Brain microvascular endothelial cell (primary cell): ENCODE data around the gene C1QL4.
A peak's percentile ranks its signal among the peaks of the same experiment; 100 is the strongest.
"Not testable (repeated sequence)": the region's sequence is repeated elsewhere in the genome, so short reads cannot be mapped to it uniquely, and the experiment has no call there.

Source experiments
- DNase-seq: peaks from one replicate; pipeline ENCODE4 v3.0.0-alpha.2; 2020
- H3K27ac ChIP-seq: fragments of 250-450 bp; sonication (Bioruptor Pico); 2 replicates; pipeline ENCODE4 v1.5.1; 2020; ENCODE audit warnings: mild to moderate bottlenecking, moderate library complexity
- H3K27me3 ChIP-seq: fragments of 250-450 bp; sonication (Bioruptor Pico); replicated peaks from 2 replicates; pipeline ENCODE4 v1.5.1; 2020; ENCODE audit warnings: mild to moderate bottlenecking
- H3K36me3 ChIP-seq: fragments of 250-450 bp; sonication (Bioruptor Pico); replicated peaks from 2 replicates; pipeline ENCODE4 v1.5.1; 2020; ENCODE audit warnings: mild to moderate bottlenecking
- H3K4me3 ChIP-seq: 2 replicates; pipeline ENCODE4 v1.5.1; 2011; ENCODE audit warnings: low read depth, mild to moderate bottlenecking, control low read depth, low read length, moderate library complexity
- in situ Hi-C: cut with HindIII; loops from 2 replicates; pipeline ENCODE4 v1.10.0; 2017; ENCODE audit warnings: low sequenced_read_pairs, low pct_ligation_motif_present
- TF ChIP-seq, protein P1 (sequence below): IDR thresholded peaks from 2 replicates; pipeline ENCODE4 v1.5.1; 2011; ENCODE audit warnings: low read depth, mild to moderate bottlenecking, moderate library complexity, low read length, control low read depth, inconsistent platforms; ENCODE audit errors: missing control alignments

C1QL4 gene

DNA sequence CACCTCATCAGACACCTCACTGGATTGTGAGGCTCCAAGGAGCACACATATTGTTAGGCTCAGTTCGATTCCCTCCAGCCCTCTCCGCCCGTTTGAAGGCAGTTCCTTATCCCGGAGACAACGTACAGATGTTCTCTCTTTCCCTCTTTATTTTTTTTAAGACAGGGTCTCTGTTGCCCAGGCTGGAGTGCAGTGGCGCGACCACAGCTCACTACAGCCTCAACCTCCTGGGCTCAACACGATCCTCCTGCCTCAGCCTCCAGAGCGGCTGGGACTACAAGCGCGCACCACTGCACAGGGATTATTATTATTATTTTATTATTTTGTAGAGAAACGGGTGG is 14.7 kb downstream of the C1QL4 start:
- Histone ChIP-seq H3K27me3 (no peaks in the 10 kb centered on the region), H3K36me3 (no peaks in the 10 kb centered on the region), H3K27ac (peak overlapping the region; percentile 49), H3K4me3 (peak overlapping the region; percentile 78)
- in situ Hi-C loops = no loop called here
- TF ChIP-seq, protein P1, sequence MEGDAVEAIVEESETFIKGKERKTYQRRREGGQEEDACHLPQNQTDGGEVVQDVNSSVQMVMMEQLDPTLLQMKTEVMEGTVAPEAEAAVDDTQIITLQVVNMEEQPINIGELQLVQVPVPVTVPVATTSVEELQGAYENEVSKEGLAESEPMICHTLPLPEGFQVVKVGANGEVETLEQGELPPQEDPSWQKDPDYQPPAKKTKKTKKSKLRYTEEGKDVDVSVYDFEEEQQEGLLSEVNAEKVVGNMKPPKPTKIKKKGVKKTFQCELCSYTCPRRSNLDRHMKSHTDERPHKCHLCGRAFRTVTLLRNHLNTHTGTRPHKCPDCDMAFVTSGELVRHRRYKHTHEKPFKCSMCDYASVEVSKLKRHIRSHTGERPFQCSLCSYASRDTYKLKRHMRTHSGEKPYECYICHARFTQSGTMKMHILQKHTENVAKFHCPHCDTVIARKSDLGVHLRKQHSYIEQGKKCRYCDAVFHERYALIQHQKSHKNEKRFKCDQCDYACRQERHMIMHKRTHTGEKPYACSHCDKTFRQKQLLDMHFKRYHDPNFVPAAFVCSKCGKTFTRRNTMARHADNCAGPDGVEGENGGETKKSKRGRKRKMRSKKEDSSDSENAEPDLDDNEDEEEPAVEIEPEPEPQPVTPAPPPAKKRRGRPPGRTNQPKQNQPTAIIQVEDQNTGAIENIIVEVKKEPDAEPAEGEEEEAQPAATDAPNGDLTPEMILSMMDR = no peak
- DNase-seq = no peak

DNA sequence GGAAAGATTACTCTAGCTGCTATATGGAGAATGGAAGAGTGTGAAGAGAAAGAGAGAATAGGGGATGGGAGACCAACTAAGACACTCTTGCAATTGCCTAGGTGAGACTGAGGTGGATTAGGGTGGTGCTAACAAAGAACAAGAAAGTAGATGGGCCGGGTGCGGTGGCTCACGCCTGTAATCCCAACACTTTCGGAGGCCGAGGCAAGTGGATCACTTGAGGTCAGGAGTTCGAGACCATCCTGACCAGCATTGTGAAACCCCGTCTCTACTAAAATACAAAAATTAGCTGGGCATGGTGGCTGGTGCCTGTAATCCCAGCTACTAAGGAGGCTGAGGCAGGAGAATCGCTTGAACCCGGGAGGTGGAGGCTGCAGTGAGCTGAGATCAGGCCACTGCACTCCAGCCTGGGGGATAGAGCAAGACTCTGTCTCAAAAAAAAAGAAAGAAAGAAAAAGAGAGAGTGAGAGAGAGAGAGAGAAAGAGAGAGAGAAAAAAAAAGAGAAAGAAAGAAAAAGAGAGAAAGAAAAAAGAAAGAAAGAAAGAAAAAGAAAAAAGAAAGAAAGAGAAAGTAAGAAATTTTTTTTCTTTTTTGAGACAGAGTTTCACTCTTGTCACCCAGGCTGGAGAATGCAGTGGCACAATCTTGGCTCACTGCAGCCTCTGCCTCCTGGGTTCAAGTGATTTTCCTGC is 16.4 kb downstream of the C1QL4 start:
- H3K27ac ChIP-seq, H3K4me3 ChIP-seq, DNase-seq, H3K27me3 ChIP-seq, in situ Hi-C loops, H3K36me3 ChIP-seq: not testable (repeated sequence)

DNA sequence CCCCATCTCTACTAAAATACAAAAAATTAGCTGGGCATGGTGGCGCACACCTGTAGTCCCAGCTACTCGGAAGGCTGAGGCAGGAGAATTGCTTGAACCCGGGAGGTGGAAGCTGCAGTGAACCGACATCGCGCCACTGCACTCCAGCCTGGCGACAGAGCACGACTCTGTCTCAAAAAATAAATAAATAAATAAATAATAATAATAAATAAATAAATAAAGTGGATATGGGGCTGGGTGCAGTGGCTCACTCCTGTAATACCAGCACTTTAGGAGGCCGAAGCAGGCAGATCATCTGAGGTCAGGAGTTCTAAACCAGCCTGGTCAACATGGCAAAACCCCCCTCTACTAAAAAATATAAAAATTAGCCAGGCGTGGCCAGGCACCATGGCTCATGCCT is 19.9 kb downstream of the C1QL4 start:
- DNase-seq, in situ Hi-C loops, H3K27ac ChIP-seq, H3K4me3 ChIP-seq, H3K36me3 ChIP-seq, H3K27me3 ChIP-seq: not testable (repeated sequence)

DNA sequence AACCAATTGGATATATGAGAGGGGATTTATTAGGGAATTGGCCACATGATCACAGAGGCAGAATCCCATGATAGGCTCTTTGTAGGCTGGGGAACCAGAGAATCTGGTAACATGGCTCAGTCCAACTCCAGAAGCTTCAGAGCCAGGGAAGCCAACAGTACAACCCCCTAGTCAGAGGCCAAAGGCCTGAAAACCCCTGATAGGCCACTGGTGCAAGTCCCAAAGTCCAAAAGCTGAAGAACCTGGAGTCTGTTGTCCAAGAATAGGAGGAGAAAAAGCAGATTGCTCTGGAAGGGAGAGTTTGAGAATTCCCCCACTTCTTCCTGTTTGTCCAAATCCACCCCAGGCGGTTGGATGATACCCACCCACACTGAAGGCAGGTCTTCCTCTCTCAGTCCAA is 22.2 kb downstream of the C1QL4 start:
- Histone ChIP-seq H3K27me3 (peaks cover 2% of the 10 kb centered on the region), H3K4me3 (no peak overlapping the region), H3K27ac (no peak overlapping the region), H3K36me3 (no peaks in the 10 kb centered on the region)
- TF ChIP-seq, protein P1 = no peak
- in situ Hi-C loops = no loop called here
- no peak for DNase-seq

DNA sequence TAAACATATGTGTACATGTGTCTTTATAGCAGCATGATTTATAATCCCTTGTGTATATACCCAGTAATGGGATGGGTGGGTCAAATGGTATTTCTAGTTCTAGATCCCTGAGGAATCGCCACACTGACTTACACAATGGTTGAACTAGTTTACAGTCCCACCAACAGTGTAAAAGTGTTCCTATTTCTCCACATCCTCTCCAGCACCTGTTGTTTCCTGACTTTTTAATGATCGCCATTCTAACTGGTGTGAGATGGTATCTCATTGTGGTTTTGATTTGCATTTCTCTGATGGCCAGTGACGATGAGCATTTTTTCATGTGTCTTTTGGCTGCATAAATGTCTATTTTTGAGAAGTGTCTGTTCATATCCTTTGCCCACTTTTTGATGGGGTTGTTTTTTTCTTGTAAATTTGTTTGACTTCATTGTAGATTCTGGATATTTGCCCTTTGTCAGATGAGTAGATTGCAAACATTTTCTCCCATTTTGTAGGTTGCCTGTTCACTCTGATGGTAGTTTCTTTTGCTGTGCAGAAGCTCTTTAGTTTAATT is 26.5 kb downstream of the C1QL4 start:
- H3K4me3 ChIP-seq, H3K27ac ChIP-seq, H3K27me3 ChIP-seq, DNase-seq, H3K36me3 ChIP-seq, in situ Hi-C loops: not testable (repeated sequence)

DNA sequence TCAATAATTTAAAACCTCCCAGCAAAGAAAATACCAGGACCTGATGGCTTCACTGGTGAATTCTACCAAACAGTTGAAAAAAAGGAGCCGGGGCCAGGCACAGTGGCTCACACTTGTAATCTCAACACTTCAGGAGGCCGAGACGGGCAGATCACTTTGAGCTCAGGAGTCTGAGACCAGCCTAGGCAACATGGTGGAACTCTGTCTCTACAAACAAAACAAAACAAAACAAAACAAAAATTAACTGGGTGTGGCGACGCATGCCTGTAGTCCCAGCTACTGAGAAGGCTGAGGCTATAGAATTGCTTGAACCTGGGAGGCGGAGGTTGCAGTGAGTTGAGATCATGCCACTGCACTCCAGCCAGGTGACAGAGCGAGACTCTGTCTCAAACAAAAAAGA is 27.6 kb downstream of the C1QL4 start:
- Histone ChIP-seq H3K36me3 (no peaks in the 10 kb centered on the region), H3K27ac (no peak overlapping the region), H3K4me3 (no peak overlapping the region), H3K27me3 (peaks cover 2% of the 10 kb centered on the region)
- TF ChIP-seq, protein P1 = no peak
- in situ Hi-C loops = no loop called here
- DNase-seq = no peak

DNA sequence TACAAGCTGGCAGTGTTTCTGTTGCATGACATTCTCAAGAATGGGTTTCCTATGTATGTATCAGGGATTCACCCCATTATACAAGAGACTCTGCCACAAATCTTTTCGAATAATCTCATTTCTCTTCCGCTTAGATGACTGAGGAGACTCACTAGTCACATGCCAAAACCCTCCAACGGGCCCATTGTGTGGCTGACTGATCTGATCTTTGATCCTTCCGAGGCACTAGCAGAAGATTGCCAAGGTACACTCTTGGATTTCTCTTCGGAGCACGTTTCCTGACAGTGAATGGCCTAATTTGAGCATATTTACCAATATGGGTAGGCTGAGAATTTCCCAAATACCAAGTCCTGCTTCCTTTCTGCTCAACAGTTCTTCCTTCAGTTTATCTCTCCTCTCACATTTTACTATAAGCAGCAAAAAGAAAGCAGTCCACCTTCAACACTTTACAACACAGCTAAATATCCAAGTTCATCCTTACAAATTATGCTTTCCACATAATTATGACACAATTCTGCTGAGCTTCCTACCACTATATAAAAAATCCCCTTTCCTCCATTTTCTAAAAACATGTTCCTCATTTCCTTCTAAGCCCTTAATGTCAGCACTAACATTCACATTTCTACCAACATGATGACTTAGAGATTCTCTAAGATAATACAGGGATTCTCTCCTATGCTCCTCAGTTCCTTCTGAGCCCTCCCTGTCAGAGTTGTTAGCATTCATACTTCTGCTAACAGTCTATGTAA is 31.1 kb downstream of the C1QL4 start:
- Histone ChIP-seq H3K27me3 (no peaks in the 10 kb centered on the region), H3K27ac (no peak overlapping the region), H3K4me3 (no peak overlapping the region), H3K36me3 (no peaks in the 10 kb centered on the region)
- in situ Hi-C loops = no loop called here
- no peak for DNase-seq
- TF ChIP-seq, protein P1 = no peak
